Measurements from ENCODE around the gene NXPH3. TPM values are rescaled to one million over a fixed set of nuclear protein-coding genes. Genes with fewer than 3 reads are reported as not detected.
"Not testable (repeated sequence)": the region's sequence is repeated elsewhere in the genome, so short reads cannot be mapped to it uniquely, and the experiment has no call there.

NXPH3 gene
- total RNA-seq, 1 experiment from 2014 or later = not detected

DNA sequence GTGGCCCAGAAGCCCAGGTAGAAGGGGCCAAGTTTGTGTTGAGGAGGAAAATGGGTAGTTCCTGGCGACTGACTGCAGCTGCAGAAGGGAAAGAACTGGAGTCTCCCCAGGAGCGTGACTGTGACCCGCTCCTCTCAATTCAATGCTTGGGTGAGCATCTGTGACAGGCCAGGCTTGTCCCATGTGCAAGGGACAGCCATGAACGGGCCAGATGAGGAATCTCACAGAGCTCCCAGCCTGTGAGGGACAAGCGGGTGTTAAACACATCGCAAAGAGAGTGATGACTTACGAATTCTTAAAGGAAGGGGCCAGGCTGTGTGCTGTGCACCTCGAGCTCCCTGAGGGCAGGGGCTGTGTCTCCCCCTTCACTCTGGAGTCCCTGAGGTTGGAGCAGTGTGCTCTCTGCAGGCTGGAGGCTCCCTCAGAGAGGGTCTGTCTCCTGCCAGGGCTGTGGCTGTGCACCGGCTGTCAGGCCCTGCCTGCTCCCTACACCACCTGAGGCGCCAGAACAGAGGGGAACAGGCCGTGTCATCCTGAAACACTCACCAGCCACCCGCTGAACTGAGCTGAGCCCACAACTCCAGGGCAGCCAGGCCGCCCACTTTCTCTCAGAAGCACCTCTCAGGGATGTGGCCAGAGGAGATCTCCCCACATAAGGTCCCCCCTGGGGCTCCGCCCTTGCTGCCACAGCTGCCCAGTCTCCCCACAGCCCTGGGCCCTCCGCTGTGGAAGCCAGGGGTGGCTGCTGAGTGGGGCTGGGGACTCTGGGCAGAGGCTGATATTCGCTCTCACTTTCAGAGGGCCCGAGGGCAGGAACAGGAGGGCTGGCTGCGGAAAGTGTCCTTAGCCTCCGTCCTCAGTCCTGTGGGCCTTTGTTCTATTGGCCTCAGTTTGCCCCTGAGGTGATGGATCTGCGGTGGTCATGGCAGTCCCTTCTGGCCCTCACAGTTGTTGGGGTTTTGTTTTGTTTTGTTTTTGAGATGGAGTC, 25.7 kb upstream of the NXPH3 start:
- intact Hi-C loops (cut with micrococcal nuclease; ENCODE audit: unreplicated experiment) = loop anchor here (2.0 kb wide), 2 partner anchors 115 to 141 kb away; no protein-coding TSS in a partner anchor
- no peaks in the 10 kb centered on the region for H3K36me3 Mint-ChIP-seq (ENCODE audit: insufficient read depth, unreplicated experiment)
- CTCF ChIA-PET = interaction anchor here (0.6 kb wide), 2 partner anchors 18 to 175 kb away, joined by 3 to 4 read pairs; no protein-coding TSS in a partner anchor
- H3K9me3 Mint-ChIP-seq (ENCODE audit: low read depth, unreplicated experiment) = no peaks in the 10 kb centered on the region
- no TSS peak for BruUV-seq (replicated peaks)
- TF ChIP-seq, protein P1, sequence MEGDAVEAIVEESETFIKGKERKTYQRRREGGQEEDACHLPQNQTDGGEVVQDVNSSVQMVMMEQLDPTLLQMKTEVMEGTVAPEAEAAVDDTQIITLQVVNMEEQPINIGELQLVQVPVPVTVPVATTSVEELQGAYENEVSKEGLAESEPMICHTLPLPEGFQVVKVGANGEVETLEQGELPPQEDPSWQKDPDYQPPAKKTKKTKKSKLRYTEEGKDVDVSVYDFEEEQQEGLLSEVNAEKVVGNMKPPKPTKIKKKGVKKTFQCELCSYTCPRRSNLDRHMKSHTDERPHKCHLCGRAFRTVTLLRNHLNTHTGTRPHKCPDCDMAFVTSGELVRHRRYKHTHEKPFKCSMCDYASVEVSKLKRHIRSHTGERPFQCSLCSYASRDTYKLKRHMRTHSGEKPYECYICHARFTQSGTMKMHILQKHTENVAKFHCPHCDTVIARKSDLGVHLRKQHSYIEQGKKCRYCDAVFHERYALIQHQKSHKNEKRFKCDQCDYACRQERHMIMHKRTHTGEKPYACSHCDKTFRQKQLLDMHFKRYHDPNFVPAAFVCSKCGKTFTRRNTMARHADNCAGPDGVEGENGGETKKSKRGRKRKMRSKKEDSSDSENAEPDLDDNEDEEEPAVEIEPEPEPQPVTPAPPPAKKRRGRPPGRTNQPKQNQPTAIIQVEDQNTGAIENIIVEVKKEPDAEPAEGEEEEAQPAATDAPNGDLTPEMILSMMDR (IDR thresholded peaks at IDR 0.05; ENCODE audit: unreplicated experiment) = no peak
- peaks cover 37% of the 10 kb centered on the region for H3K27me3 Mint-ChIP-seq (ENCODE audit: unreplicated experiment)
- H3K27ac Mint-ChIP-seq (ENCODE audit: unreplicated experiment) = no peak overlapping the region
- no peak for DNase-seq
- no peaks in the 10 kb centered on the region for H3K4me1 Mint-ChIP-seq (ENCODE audit: low read depth, unreplicated experiment)
- H3K4me3 Mint-ChIP-seq (ENCODE audit: low read depth, unreplicated experiment) = no peak overlapping the region

DNA sequence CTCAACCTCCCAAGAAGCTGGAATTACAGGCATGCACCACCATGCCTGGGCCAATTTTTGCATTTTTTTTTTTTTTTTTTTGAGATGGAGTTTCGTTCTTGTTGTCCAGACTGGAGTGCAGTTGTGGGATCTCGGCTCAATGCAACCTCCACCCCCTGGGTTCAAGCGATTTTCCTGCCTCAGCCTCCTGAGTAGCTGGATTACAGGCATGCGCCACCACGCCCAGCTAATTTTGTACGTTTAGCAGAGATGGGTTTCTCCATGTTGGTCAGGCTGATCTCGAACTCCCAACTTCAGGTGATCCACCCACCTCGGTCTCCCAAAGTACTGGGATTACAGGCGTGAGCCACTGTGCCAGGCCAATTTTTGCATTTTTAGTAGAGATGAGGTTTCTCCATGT, 24.9 kb upstream of the NXPH3 start:
- H3K9me3 Mint-ChIP-seq (ENCODE audit: low read depth, unreplicated experiment); H3K27ac Mint-ChIP-seq (ENCODE audit: unreplicated experiment); H3K4me3 Mint-ChIP-seq (ENCODE audit: low read depth, unreplicated experiment); H3K36me3 Mint-ChIP-seq (ENCODE audit: insufficient read depth, unreplicated experiment); intact Hi-C loops (cut with micrococcal nuclease; ENCODE audit: unreplicated experiment); DNase-seq; BruUV-seq (replicated peaks); H3K4me1 Mint-ChIP-seq (ENCODE audit: low read depth, unreplicated experiment): not testable (repeated sequence)
- H3K27me3 Mint-ChIP-seq (ENCODE audit: unreplicated experiment) = peaks cover 37% of the 10 kb centered on the region
- CTCF ChIA-PET = interaction anchor here (0.6 kb wide), 1 partner anchor 17 kb away, joined by 3 read pairs; no protein-coding TSS in a partner anchor

DNA sequence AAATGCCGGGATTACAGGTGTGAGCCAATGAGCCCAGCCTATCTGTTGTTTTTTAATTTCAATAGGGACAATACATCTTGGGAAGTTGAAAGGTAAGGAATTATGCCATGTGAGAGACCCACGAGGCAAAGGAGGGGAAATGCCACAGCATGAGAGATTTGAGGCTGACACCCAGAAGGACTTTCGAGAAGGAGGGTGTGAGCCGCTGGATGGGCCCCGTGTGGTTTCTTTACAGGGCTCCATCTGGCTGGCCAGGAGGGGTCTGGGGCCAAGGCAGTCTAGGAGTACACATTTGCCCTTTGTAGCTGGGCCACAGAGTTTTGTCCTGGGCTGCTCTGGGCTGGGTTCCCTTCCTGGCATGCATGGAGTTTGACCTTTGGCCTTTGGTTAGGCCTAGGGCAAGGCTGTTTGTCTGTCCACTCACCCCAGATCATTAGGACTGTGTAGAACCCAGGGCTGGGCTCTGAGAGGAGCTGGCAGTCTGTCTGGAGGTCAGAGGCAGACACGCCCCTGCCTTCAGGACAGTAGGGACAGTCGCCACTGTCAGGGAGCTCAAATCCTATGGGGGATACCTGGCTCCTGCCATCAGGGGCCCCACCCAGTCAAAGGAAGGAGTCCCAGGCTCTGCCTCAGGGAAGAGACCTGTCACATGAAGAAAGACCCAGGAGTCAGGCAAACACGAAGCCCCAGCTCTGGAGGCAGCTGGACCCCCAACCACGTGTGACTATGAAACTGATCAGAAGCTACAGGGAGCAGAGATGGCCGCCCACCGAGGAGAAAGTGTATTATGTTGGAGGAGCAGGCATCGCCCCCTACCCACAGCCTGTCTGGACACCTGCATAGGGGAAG, 24.2 kb upstream of the NXPH3 start:
- DNase-seq = no peak
- no peaks in the 10 kb centered on the region for H3K36me3 Mint-ChIP-seq (ENCODE audit: insufficient read depth, unreplicated experiment)
- H3K27me3 Mint-ChIP-seq (ENCODE audit: unreplicated experiment) = peaks cover 36% of the 10 kb centered on the region
- CTCF ChIA-PET = no interaction called here
- intact Hi-C loops (cut with micrococcal nuclease; ENCODE audit: unreplicated experiment) = loop anchor here (2.0 kb wide), 1 partner anchor 237 kb away; no protein-coding TSS in a partner anchor
- BruUV-seq (replicated peaks) = no TSS peak
- no peak overlapping the region for H3K4me3 Mint-ChIP-seq (ENCODE audit: low read depth, unreplicated experiment)
- H3K9me3 Mint-ChIP-seq (ENCODE audit: low read depth, unreplicated experiment) = no peaks in the 10 kb centered on the region
- no peaks in the 10 kb centered on the region for H3K4me1 Mint-ChIP-seq (ENCODE audit: low read depth, unreplicated experiment)
- H3K27ac Mint-ChIP-seq (ENCODE audit: unreplicated experiment) = no peak overlapping the region
- TF ChIP-seq, protein P1 (IDR thresholded peaks at IDR 0.05; ENCODE audit: unreplicated experiment) = no peak

DNA sequence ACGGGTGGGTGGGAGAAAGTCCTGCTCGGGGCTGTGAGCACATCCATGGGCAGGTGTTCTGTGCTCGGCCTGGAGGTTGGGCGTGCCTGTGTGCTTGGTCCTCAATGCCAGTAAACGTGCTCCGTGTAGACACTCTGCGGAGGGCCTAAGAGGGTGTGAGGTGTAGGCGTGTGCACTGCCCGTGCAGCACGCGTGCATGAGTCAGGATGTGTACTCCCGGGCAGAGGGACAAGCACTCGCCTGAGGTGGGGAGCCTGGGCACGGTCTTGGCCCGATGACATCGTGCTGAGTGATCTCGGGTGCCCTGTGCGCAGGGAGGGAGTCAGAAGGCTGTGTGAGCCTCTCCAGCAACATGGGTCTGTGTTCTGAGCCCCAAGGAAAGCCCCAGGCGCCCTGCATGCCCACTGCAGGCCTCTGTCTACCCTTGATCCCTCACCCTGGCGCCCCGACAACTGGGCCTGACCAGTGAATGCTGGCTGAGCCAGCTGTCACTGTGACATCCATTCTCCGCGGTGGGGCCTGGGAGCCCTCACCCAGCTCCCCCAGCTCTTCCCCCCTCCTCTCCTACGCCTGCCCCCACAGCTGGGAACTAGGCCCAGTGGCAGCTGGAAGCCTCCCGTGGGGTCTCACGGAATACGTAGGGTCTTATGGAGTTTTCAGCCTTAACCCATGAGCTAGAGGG, 23.5 kb upstream of the NXPH3 start:
- CTCF ChIA-PET = no interaction called here
- no peaks in the 10 kb centered on the region for H3K36me3 Mint-ChIP-seq (ENCODE audit: insufficient read depth, unreplicated experiment)
- H3K4me3 Mint-ChIP-seq (ENCODE audit: low read depth, unreplicated experiment) = no peak overlapping the region
- no TSS peak for BruUV-seq (replicated peaks)
- peaks cover 2% of the 10 kb centered on the region for H3K4me1 Mint-ChIP-seq (ENCODE audit: low read depth, unreplicated experiment)
- no peaks in the 10 kb centered on the region for H3K9me3 Mint-ChIP-seq (ENCODE audit: low read depth, unreplicated experiment)
- intact Hi-C loops (cut with micrococcal nuclease; ENCODE audit: unreplicated experiment) = loop anchor here (2.0 kb wide), 1 partner anchor 237 kb away; no protein-coding TSS in a partner anchor
- peaks cover 33% of the 10 kb centered on the region for H3K27me3 Mint-ChIP-seq (ENCODE audit: unreplicated experiment)
- TF ChIP-seq, protein P1 (IDR thresholded peaks at IDR 0.05; ENCODE audit: unreplicated experiment) = no peak
- DNase-seq = no peak
- H3K27ac Mint-ChIP-seq (ENCODE audit: unreplicated experiment) = no peak overlapping the region

Measured in Calu3 (cell line).